Smooth muscle cell of the brain vasculature (primary cell): ENCODE measurements around the gene TM7SF2.

Experiments
- DNase-seq: peaks from one replicate; pipeline ENCODE4 v3.0.0-alpha.2; 2012; ENCODE audit warnings: low read depth, low spot score

Gene TM7SF2

DNA sequence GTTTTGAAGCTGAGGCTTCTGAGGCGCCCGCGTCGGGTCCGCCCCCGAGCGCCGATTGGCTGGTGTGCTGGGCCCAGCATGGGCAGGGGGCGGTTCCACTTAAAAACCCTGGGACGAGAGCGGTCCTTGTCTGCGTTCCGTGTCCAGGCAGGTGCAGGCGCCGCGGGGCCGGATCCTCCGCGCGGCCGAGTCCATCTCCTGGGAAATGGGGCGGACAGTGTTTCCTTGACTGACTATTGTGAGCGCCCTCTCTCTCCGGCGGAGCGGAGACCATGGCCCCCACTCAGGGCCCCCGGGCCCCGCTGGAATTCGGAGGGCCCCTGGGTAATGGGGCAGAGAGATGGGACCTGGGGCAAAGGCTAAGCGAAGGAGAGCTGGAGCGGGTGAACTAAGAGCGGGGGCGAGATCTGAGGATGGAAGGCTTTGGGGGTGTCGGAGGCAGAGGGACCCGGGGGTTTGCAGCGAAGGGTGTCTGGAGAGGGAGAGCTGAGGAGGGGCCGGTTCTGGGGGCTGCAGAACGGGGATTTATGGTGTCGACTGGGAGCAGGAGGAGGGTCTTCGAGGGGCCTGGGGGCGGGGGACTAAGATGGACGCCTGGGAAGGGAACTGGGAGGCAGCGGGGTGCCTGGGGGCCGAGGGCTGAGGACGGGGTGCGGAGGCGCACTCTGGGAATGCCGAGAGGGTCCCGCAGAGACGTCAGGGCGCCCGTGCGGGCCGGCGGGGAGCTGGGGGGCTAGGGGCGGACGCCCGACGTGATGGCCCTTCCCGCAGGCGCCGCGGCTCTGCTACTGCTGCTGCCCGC, at the start of gene TM7SF2:
Gene TM7SF2, plus strand, starts transcription at position 129 of the 802 bp plus-strand sequence. Its CDS starts 144 bp downstream, at position 273.
- peak; percentile 70 for DNase-seq

DNA sequence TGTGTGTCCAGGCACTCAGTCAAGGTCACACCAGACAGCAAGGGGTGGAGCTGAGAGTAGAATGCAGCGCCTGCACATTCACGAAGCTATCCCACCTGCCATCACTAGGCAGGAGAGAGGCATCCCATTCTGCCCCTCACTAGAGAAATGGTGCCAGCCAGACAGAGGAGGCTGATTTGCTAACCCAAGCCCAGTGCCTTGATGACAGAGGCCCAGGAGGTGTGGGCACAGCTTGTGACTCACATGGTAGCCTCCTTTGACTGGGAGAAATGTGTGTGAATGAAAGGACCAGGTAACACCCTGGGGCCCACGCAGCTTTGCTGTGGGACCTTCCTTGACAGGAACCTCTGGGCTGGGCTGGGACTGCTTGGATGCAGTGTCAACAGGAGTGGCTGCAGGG, 48.1 kb upstream of the TM7SF2 start:
- no peak for DNase-seq

- DNase-seq = no peak
Observed at GRCh38 chr11:65064847-65065240, 46.8 kb upstream of the TM7SF2 start.

- no peak for DNase-seq
Observed at GRCh38 chr11:65065851-65066250, 45.8 kb upstream of the TM7SF2 start.

DNA sequence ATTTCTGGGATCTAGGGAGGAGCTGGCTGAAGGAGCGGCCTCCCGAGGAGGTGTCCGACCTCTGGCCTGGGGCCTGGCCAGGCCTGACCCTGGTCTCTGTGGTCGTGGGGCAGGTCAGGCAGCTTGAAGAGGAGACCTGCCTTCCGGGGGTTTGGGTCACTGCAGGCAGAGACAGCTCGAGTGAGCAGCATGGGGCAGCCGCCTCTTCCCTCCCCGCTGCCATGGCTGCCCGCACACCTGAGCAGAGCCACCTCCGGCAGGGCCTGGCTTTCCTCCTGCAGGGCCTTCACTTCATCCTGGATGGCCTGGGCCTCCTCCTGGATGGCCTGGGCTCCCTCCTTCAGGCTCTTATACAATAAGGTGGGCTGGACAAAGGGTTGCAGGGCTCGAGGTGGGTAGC, 45.4 kb upstream of the TM7SF2 start:
- DNase-seq = no peak

- DNase-seq = no peak
Observed at GRCh38 chr11:65066805-65067291, 44.8 kb upstream of the TM7SF2 start.

DNA sequence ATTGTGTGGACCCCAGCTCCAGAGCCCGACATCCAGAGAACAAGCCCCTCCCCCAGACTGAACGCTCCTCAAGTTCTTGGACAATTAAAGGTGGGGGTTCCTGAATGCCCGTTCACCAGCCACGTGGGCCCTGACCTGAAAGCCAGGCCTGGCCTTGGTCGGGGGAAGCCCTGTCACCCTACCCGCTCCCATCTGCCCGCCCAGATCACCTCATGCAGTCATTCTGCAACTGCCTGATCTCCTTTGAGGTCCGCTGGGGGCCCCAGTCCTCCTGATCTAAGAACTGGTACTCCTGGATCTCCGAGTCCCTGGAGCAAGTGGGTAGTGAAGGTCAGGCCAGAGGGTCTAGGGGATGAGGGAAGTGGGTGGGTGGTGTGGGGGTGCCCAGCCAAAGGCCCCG, 44.2 kb upstream of the TM7SF2 start:
- DNase-seq = no peak

DNA sequence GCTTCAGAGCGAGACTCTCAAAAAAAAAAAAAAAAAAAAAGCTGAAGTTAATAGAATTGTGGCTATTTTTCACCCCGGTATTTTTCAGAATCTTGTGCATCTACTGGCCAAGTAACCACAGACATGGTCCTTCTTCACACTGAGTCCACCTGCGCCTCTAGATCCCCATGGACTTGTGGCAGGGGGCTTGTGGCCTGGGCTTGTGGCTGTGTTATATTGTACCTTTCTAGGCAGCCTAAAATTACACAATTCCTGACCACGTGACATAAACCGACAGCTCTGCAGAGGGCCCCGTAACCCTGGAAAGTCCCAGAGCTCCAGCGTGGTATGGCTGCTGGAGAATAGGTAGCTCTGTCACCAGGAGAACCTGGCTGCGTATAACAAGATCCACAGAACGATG, 42.5 kb upstream of the TM7SF2 start:
- DNase-seq = no peak

DNA sequence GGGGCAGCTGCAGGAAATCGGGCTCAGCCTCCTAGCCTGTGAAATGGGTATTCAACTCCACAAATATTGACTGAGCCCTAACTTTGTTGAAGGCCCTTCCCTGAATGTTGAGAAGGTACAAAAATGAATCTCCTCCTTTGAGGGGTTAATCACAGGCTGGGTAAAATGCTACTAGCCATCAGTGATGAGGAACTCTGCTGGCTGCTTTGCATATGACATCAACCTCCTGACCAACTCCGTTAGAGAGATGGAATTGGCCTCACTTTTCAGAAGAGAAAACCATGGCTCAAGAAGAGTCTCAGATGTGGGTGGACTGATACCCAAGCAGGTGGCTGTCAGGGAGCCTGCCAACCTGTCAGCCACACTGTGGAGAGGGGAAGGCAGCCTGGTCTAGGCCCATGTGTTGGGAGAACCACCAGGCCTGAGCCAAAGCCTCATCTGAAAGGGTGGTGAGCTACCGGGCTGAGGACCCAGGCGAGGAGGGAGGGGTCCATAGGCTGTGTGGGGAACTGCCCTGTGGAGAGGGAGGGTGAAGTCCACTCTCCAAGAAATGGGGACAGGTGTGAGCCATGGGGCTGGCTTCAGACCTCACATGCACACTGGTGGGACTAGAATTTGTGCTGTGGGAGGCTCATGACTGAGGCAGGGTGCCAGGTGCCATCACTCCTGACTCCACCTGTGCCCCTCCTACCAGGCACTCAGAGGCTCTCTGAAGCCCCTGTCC, 39.6 kb upstream of the TM7SF2 start:
- no peak for DNase-seq

GRCh38 chr11:65072631-65072966, 39.1 kb upstream of the TM7SF2 start:
- DNase-seq = no peak

GRCh38 chr11:65077451-65077850, 34.2 kb upstream of the TM7SF2 start:
- no peak for DNase-seq

DNA sequence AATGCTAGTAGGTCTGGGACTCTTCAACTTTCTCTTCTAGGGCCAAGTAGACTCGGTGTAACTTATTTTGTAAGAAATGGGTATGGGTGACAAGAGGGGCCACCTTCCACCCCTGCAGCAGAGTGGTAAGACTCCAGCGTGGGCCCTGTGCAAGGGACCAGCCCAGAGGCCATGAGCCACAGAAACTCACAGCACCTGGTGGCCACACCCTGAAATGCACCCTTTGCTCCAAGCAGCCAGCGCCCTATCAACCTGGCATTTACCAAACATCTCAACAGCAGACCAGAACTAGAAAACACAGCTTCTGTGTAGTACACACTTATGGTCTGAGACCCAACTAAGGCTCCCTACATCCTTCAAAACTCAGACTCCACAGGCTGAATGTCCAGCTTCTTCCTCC, 33.5 kb upstream of the TM7SF2 start:
- DNase-seq = no peak

DNA sequence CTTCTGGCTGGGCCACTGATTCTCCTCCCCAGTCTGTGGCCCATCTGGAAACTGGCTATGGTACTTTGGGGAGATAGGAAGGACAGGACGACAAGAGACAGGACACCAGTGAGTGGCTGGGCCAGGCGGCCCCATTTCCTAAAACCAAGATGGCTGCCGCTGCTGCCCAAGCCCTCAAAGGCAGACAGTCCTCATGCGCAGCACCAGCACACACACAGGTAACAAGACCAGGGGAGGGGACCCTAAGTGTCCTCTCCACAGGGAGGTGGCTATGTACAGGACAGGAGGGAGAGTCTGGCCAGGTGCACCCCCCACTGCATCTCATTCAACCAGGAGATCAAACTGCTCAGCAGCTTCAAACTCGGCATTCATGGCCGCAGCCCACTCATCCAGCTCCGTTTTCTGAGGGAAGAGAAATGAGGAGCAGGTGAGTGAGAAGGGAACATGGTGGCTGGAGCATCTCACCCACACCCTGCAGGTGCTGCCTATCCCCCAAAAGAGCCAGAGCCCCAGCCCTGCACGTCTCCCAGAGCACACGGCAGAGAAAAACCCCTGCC, 32.8 kb upstream of the TM7SF2 start:
- DNase-seq = no peak

DNA sequence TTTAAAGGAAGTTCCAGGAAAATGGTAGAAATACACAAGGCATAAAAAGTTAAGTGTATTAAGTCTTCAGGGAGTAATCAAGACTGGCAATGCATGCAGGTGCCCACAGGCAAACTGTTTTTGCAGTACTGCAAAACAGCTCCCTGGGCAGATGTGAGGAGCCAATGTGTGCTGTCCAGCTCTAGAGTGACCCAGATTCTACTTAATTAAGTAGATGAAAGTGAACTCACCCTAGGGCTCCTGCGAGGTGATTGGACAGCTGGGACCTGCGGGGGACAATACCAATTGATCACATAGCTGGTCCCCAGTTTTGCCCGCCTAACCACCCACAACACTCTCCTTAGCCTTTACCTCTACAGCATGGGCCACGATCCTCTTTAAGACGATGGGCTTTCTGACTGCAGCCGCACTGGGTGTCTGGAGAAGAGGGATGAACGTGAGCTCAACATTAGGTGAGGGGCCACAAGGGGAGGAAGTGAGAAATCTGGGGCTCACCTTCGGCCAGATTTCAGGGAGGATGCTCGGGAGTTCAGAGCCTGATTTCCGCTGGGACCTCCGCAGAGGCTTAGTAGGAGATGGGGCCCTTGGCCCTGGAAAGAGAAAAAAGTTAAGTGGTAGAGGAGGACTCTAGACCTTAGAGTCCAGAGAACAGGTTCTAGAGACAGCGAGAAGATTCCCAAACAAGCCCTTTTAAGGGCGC, 28.4 kb upstream of the TM7SF2 start:
- no peak for DNase-seq

- peak; percentile 83 for DNase-seq
Observed at GRCh38 chr11:65083834-65084597, 27.7 kb upstream of the TM7SF2 start, which contains the start of the genes CDCA5 and ZFPL1. TSS of gene CDCA5 (minus strand) at chr11:65084040. CDS start at chr11:65083978, 62 bp downstream. TSS of gene ZFPL1 (plus strand) at chr11:65084222. CDS start at chr11:65084699, 477 bp downstream.

DNA sequence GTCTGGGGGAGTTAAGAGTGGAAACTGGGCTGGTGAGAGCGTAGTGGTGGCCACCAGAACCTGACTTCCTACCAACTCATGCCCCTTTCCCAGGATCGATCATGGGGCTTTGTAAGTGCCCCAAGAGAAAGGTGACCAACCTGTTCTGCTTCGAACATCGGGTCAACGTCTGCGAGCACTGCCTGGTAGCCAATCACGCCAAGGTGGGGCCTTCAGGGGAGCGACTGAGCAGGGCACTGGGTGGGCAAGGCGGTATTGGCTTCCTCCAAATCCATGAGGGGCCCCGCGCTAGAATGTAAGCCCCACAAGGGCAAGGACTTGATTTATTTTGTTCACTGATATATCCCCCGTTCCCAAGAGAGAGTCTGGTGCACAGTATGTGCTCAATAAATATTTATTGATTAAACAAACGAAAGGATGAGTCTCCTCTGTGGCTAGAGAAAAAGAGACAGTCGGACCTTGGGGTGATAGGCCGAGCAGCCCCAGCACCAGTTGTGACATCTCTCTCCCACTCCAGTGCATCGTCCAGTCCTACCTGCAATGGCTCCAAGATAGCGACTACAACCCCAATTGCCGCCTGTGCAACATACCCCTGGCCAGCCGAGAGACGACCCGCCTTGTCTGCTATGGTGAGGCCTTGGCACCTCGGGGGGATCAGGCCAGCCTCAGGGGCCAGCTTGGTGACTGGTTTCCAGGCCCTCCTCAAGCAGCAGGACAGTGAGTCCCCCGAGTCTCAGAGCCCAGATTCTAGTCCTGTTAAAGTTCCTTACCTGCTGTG, 26.9 kb upstream of the TM7SF2 start:
- DNase-seq = no peak

DNA sequence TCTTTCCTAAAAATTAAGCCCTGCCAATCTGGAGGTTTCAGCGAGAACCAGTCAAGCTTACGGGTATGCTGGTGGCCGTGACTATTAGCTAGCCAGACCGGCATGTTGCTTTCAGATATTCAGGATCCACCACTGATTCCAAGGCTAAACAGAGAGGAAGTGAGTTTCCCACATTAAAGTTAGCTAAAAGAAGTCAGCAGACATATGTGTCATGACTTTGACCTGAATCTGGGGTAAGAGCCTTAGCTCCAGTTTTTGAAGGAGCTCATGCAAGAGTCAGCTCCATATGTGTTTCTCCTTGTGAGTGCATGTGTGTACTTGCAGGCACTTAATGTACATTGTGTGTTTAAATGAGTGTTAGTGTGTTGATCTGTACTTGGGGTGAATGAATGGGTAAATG, 26.2 kb upstream of the TM7SF2 start:
- DNase-seq = no peak

DNA sequence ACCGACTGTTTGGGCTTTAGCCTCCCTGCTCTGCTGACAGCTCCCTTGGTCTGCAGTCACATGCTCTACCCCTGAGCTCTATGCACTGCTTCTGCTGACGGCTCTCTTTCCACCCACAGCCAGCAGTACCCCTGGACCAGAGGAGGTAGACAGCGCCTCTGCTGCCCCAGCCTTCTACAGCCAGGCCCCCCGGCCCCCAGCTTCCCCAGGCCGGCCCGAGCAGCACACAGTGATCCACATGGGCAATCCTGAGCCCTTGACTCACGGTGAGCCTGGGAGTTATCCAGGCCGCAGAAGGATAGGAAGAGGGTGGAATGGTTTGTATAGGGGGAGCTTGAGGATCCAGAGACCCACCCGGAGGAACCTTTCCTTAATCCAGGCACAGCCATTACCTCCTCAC, 24.9 kb upstream of the TM7SF2 start:
- DNase-seq = no peak

DNA sequence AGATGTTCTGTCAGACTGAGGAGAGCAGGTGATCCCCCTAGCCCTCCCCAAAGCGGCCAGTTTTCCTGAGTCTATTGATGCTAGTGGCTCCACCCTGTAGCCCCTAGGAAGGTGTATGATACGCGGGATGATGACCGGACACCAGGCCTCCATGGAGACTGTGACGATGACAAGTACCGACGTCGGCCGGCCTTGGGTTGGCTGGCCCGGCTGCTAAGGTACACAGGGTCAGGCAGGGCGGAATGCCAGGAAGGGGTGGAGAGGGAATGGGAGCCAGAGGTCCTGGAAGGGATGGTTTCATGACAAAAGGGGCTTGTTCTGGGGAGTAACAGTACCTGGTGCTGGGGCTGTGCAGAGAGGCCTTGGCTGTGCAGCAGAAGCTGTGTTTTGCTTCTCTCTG, 24.5 kb upstream of the TM7SF2 start:
- no peak for DNase-seq

GRCh38 chr11:65087827-65088226, 23.8 kb upstream of the TM7SF2 start:
- DNase-seq = no peak
